H1 (cell line): ENCODE measurements around the gene LMAN1. TPM values are rescaled to one million over a fixed set of nuclear protein-coding genes. Genes with fewer than 3 reads are reported as not detected.

ENCODE experiments used
- CTCF ChIA-PET: fragments of 300-600 bp; sonication (Branson Sonifier 250); formaldehyde crosslinking; loops from one replicate; lab custom pipeline; 2021; ENCODE audit not compliant: partially characterized antibody; lab: Charles Lee
- POLR2A ChIA-PET: fragments of 300-600 bp; sonication (Branson Sonifier 250); formaldehyde crosslinking; loops from one replicate; lab custom pipeline; 2021; ENCODE audit warnings: inconsistent platforms; ENCODE audit not compliant: partially characterized antibody; lab: Charles Lee
- DNase-seq, 2 experiments: peaks; one replicate each; pipeline versions ENCODE4 v3.0.0 to v3.0.0-alpha.2; 2010 to 2022; ENCODE audit warnings: low spot score in 2 of 2, low read depth in 1 of 2, mixed read lengths in 1 of 2
- FAIRE-seq: peaks from 2 replicates; lab custom pipeline; 2011; peaks lifted over from hg19 to GRCh38; lab: Jason Lieb, UNC
- H2AFZ ChIP-seq: 2 replicates; pipeline ENCODE4 v1.8.1; 2012; ENCODE audit warnings: low read length, inconsistent platforms
- H2AK5ac ChIP-seq: 2 replicates; pipeline ENCODE4 v1.6.1; 2013; ENCODE audit warnings: low read depth, low read length
- H2BK120ac ChIP-seq: replicated peaks from 2 replicates; pipeline ENCODE3; 2013; ENCODE audit warnings: low read depth, low read length, inconsistent platforms
- H2BK12ac ChIP-seq: 2 replicates; pipeline ENCODE4 v1.6.1; 2013; ENCODE audit warnings: low read depth, low read length
- H2BK15ac ChIP-seq: 2 replicates; pipeline ENCODE4 v1.6.1; 2013; ENCODE audit warnings: low read length
- H2BK20ac ChIP-seq: 2 replicates; pipeline ENCODE4 v1.6.1; 2013; ENCODE audit warnings: low read length
- H2BK5ac ChIP-seq: 2 replicates; pipeline ENCODE4 v1.6.1; 2013; ENCODE audit warnings: low read depth, low read length
- H3K14ac ChIP-seq: 2 replicates; pipeline ENCODE4 v1.6.1; 2013; ENCODE audit warnings: inconsistent platforms; ENCODE audit not compliant: insufficient read length
- H3K18ac ChIP-seq: 2 replicates; pipeline ENCODE4 v1.6.1; 2013; ENCODE audit warnings: low read length; ENCODE audit errors: extremely low read depth
- H3K23ac ChIP-seq: 2 replicates; pipeline ENCODE4 v1.6.1; 2013; ENCODE audit warnings: inconsistent platforms; ENCODE audit not compliant: insufficient read length
- H3K23me2 ChIP-seq: 2 replicates; pipeline ENCODE4 v1.6.1; 2013; ENCODE audit warnings: low read depth, low read length
- H3K27ac ChIP-seq: 2 replicates; pipeline ENCODE4 v1.6.1; 2011; ENCODE audit warnings: low read depth, low read length, inconsistent platforms
- H3K27me3 ChIP-seq, 4 experiments: replicated peaks in 1 of 4; 1 replicate in 1 of 4; 2 replicates in 3 of 4; pipeline versions ENCODE4 v1.6.1 to v1.8.1; 2011 to 2013; ENCODE audit warnings: low read length in 3 of 4, mild to moderate bottlenecking in 3 of 4, inconsistent platforms in 2 of 4, mixed read lengths in 2 of 4, moderate library complexity in 1 of 4; ENCODE audit not compliant: control insufficient read depth in 3 of 4, insufficient read depth in 3 of 4; ENCODE audit errors: extremely low read depth in 1 of 4
- H3K36me3 ChIP-seq, 4 experiments: 2 replicates each; pipeline versions ENCODE4 v1.6.1 to v1.8.1; 2011 to 2013; ENCODE audit warnings: mild to moderate bottlenecking in 4 of 4, low read length in 3 of 4, moderate library complexity in 2 of 4, control low read depth in 1 of 4, inconsistent platforms in 1 of 4; ENCODE audit not compliant: insufficient read depth in 4 of 4, control insufficient read depth in 2 of 4
- H3K4ac ChIP-seq: replicated peaks from 2 replicates; pipeline ENCODE3; 2013; ENCODE audit warnings: low read length, low read depth, mixed read lengths, inconsistent platforms; ENCODE audit not compliant: insufficient read length
- H3K4me1 ChIP-seq, 4 experiments: replicated peaks in 1 of 4; 1 replicate in 1 of 4; 2 replicates in 3 of 4; pipeline versions ENCODE4 v1.6.1 to v1.8.1; 2011 to 2013; ENCODE audit warnings: low read length in 3 of 4, inconsistent platforms in 2 of 4, mixed read lengths in 1 of 4; ENCODE audit not compliant: insufficient read depth in 4 of 4, control insufficient read depth in 3 of 4
- H3K4me2 ChIP-seq, 2 experiments: 2 replicates each; pipeline versions ENCODE4 v1.6.1 to v1.8.1; 2011 to 2013; ENCODE audit warnings: low read depth in 2 of 2, low read length in 2 of 2, control low read depth in 1 of 2, inconsistent platforms in 1 of 2, mild to moderate bottlenecking in 1 of 2; ENCODE audit not compliant: insufficient read depth in 1 of 2
- H3K4me3 ChIP-seq, 4 experiments: fragments of 200-600, 300-600 bp in 1 of 4; sonication (generic), shearing (Covaris generic), sonication (Bioruptor Twin) in 1 of 4; 2 replicates each; pipeline versions ENCODE4 v1.5.1 to v1.8.1; 2011 to 2016; ENCODE audit warnings: low read length in 4 of 4, low read depth in 3 of 4, control low read depth in 2 of 4, inconsistent platforms in 2 of 4, mild to moderate bottlenecking in 2 of 4, mixed read lengths in 1 of 4, moderate library complexity in 1 of 4; ENCODE audit not compliant: insufficient read depth in 2 of 4; ENCODE audit errors: extremely low read depth in 1 of 4
- H3K56ac ChIP-seq: replicated peaks from 2 replicates; pipeline ENCODE3; 2013; ENCODE audit warnings: low read depth, mild to moderate bottlenecking, mixed read lengths, low read length, inconsistent platforms; ENCODE audit not compliant: insufficient read length
- H3K79me1 ChIP-seq: 2 replicates; pipeline ENCODE4 v1.6.1; 2013; ENCODE audit warnings: low read depth, low read length, control low read depth
- H3K79me2 ChIP-seq, 2 experiments: 2 replicates each; pipeline versions ENCODE4 v1.6.1 to v1.8.1; 2012 to 2013; ENCODE audit warnings: low read length in 2 of 2, mild to moderate bottlenecking in 2 of 2, inconsistent platforms in 1 of 2; ENCODE audit not compliant: insufficient read depth in 2 of 2, control insufficient read depth in 1 of 2
- H3K9ac ChIP-seq, 4 experiments: replicated peaks in 1 of 4; 1 replicate in 1 of 4; 2 replicates in 3 of 4; pipeline versions ENCODE4 v1.6.1 to v1.8.1; 2011 to 2013; ENCODE audit warnings: low read depth in 3 of 4, low read length in 3 of 4, control low read depth in 2 of 4, mild to moderate bottlenecking in 2 of 4, moderate library complexity in 2 of 4, inconsistent platforms in 1 of 4; ENCODE audit errors: extremely low read depth in 1 of 4
- H3K9me3 ChIP-seq, 2 experiments: 2 replicates each; pipeline versions ENCODE4 v1.6.1 to v1.8.1; 2012 to 2013; ENCODE audit warnings: mild to moderate bottlenecking in 2 of 2, moderate library complexity in 2 of 2, control low read depth in 1 of 2, inconsistent platforms in 1 of 2, low read depth in 1 of 2, low read length in 1 of 2, mixed read lengths in 1 of 2; ENCODE audit not compliant: insufficient read depth in 2 of 2
- H4K20me1 ChIP-seq, 2 experiments: replicated peaks in 1 of 2; 2 replicates each; pipeline versions ENCODE3 to v1.8.1; 2011 to 2013; ENCODE audit warnings: inconsistent platforms in 2 of 2, low read length in 2 of 2, mild to moderate bottlenecking in 1 of 2; ENCODE audit not compliant: insufficient read depth in 2 of 2, control insufficient read depth in 1 of 2
- H4K5ac ChIP-seq: 2 replicates; pipeline ENCODE4 v1.6.1; 2013; ENCODE audit warnings: low read length, low read depth, mixed read lengths, inconsistent platforms; ENCODE audit not compliant: insufficient read length
- H4K8ac ChIP-seq: 2 replicates; pipeline ENCODE4 v1.8.0; 2013; ENCODE audit warnings: mild to moderate bottlenecking, moderate library complexity, low read length, inconsistent platforms; ENCODE audit not compliant: insufficient read depth; ENCODE audit errors: extremely low read depth
- H4K91ac ChIP-seq: replicated peaks from 2 replicates; pipeline ENCODE3; 2013; ENCODE audit warnings: low read length, mixed read lengths, inconsistent platforms; ENCODE audit not compliant: insufficient read length
- CTBP2 ChIP-seq: IDR thresholded peaks from 2 replicates; pipeline ENCODE4 v1.7.0; 2011; ENCODE audit warnings: borderline replicate concordance, mild to moderate bottlenecking, moderate library complexity, mixed read lengths, low read length; ENCODE audit not compliant: insufficient read depth, insufficient read length
- CTCF ChIP-seq, 3 experiments: IDR thresholded peaks; 1 replicate in 2 of 3; 2 replicates in 1 of 3; pipeline versions ENCODE4 v1.5.1 to v1.6.1; 2011; ENCODE audit warnings: low read length in 3 of 3, mild to moderate bottlenecking in 3 of 3, inconsistent platforms in 2 of 3, low read depth in 1 of 3, moderate library complexity in 1 of 3; ENCODE audit not compliant: insufficient read depth in 1 of 3; ENCODE audit errors: control extremely low read depth in 1 of 3
- EP300 ChIP-seq, 2 experiments: IDR thresholded peaks; 1 replicate in 1 of 2; 2 replicates in 1 of 2; pipeline ENCODE4 v1.6.1; 2011 to 2012; ENCODE audit warnings: low read depth in 2 of 2, low read length in 2 of 2, mild to moderate bottlenecking in 2 of 2, borderline replicate concordance in 1 of 2, inconsistent platforms in 1 of 2, moderate library complexity in 1 of 2
- EZH2 ChIP-seq: fragments of 200-600 bp; sonication (generic); IDR thresholded peaks from 2 replicates; pipeline ENCODE4 v1.7.1; 2012; ENCODE audit warnings: low read depth, mild to moderate bottlenecking, moderate library complexity, low read length, inconsistent platforms; ENCODE audit not compliant: severe bottlenecking
- KDM4A ChIP-seq: IDR thresholded peaks from one replicate; pipeline ENCODE4 v1.7.1; 2012; ENCODE audit warnings: low read depth, mild to moderate bottlenecking, moderate library complexity, low read length, inconsistent platforms; ENCODE audit not compliant: severe bottlenecking
- SIX5 ChIP-seq: IDR thresholded peaks from 2 replicates; pipeline ENCODE4 v1.6.1; 2011; ENCODE audit warnings: mild to moderate bottlenecking, low read depth, low read length
- TAF1 ChIP-seq: IDR thresholded peaks from 2 replicates; pipeline ENCODE4 v1.6.1; 2011; ENCODE audit warnings: mild to moderate bottlenecking, low read depth, low read length
- TEAD4 ChIP-seq: IDR thresholded peaks from 2 replicates; pipeline ENCODE4 v1.6.1; 2012; ENCODE audit warnings: low read depth, low read length, inconsistent platforms, mixed read lengths
- ZNF274 ChIP-seq: IDR thresholded peaks from 2 replicates; pipeline ENCODE4 v1.7.0; 2012; ENCODE audit warnings: low read length, borderline replicate concordance; ENCODE audit errors: extremely low read depth
- WGBS, 2 experiments: shearing (Covaris generic) in 1 of 2; methylation state at CpG; one replicate each; pipeline versions ENCODE4 v1.1.6 to v1.1.7; 2013 to 2015; ENCODE audit warnings: low lambda C conversion rate in 2 of 2, mixed read lengths in 2 of 2, inconsistent platforms in 1 of 2, low coverage in 1 of 2, missing lambda C conversion rate in 1 of 2; ENCODE audit not compliant: insufficient replicate concordance in 2 of 2, insufficient coverage in 1 of 2, insufficient read length in 1 of 2; ENCODE audit errors: extremely low coverage in 1 of 2, missing lambda C conversion rate in 1 of 2; 5-methylcytosine and 5-hydroxymethylcytosine counted together
- polyA plus RNA-seq, 7 experiments: library from polyadenylated mRNA; depleted of rRNA in 3 of 7; stranded (reverse) in 5 of 7; unstranded in 2 of 7; fragments of >200 nt in 5 of 7; fragments of 200-250 nt in 2 of 7; gene quantifications; 1 replicate in 5 of 7; 2 replicates in 1 of 7; 4 replicates in 1 of 7; pipeline versions ENCODE4 v1.2.1 to v1.2.3, GENCODE V29; 2011 to 2013; ENCODE audit warnings: missing spikeins in 2 of 7, mixed read lengths in 2 of 7
- total RNA-seq: library from RNA; stranded (reverse); fragmentation: NEBNext Ultra II Directional; extraction: Animal tissue kit (Norgen Biotek cat#: 25700); gene quantifications from 2 replicates; pipeline ENCODE4 v1.2.1, GENCODE V29; 2021
- TF ChIP-seq, protein P1 (sequence below): IDR thresholded peaks from 2 replicates; pipeline ENCODE4 v1.6.1; 2012; ENCODE audit warnings: inconsistent platforms

Gene LMAN1
- total and polyA plus RNA-seq, 2 of the 8 experiments (the other 6 are each of a cell fraction or from before 2014, with no cell fraction given) = 20.3 to 73.6 TPM

- H4K91ac ChIP-seq = no peak overlapping the region
- ChIA-PET POLR2A (interaction anchor here (0.7 kb wide), 1 partner anchor 11 kb away, joined by 3 read pairs; no protein-coding TSS in a partner anchor), CTCF (interaction anchor here (1.0 to 4.8 kb wide), 5 partner anchors 7 to 90 kb away, joined by 3 to 70 read pairs (median 6); partner anchors contain the start of gene CPLX4)
- H2BK12ac ChIP-seq = no peak overlapping the region
- peaks cover 2% of the 10 kb centered on the region; the same call in 1 of the 2 replicates for H3K23me2 ChIP-seq
- WGBS, 2 experiments = 85% methylated on average over 7 of the region's 7 CpGs; no CpG with 5 or more reads in 1 of the 2 experiments
- no peak for DNase-seq
- H2AFZ ChIP-seq = no peak overlapping the region
- H3K4me3 ChIP-seq = no peak overlapping the region
- no peak overlapping the region for H3K27ac ChIP-seq
- no peak overlapping the region for H3K14ac ChIP-seq
- no peak overlapping the region for H3K4me2 ChIP-seq
- H3K79me1 ChIP-seq = no peaks in the 10 kb centered on the region
- no peak for FAIRE-seq
- H3K9ac ChIP-seq = no peak overlapping the region
- no peak overlapping the region for H3K4ac ChIP-seq
- no peak overlapping the region for H4K5ac ChIP-seq
- no peaks in the 10 kb centered on the region for H4K20me1 ChIP-seq
- H2BK5ac ChIP-seq = no peak overlapping the region
- H3K56ac ChIP-seq = no peak overlapping the region
- H3K9me3 ChIP-seq = no peaks in the 10 kb centered on the region
- no peaks in the 10 kb centered on the region; a peak in 1 of 7 replicates for H3K4me1 ChIP-seq
- H2BK15ac ChIP-seq = no peak overlapping the region
- H2BK120ac ChIP-seq = no peak overlapping the region
- H3K18ac ChIP-seq = no peak overlapping the region
- no peaks in the 10 kb centered on the region for H3K36me3 ChIP-seq
- H2AK5ac ChIP-seq = no peak overlapping the region
- H2BK20ac ChIP-seq = no peak overlapping the region
- H4K8ac ChIP-seq = no peak overlapping the region
- H3K23ac ChIP-seq = no peak overlapping the region
- peaks cover 0 to 13% (median 4%) of the 10 kb centered on the region in 4 experiments; a peak in 5 of 7 replicates for H3K27me3 ChIP-seq
- no peaks in the 10 kb centered on the region for H3K79me2 ChIP-seq
- TF ChIP-seq SIX5 = no peak
- no peak for TF ChIP-seq TEAD4
- TF ChIP-seq CTBP2 = no peak
- no peak for TF ChIP-seq KDM4A
- TF ChIP-seq, protein P1, sequence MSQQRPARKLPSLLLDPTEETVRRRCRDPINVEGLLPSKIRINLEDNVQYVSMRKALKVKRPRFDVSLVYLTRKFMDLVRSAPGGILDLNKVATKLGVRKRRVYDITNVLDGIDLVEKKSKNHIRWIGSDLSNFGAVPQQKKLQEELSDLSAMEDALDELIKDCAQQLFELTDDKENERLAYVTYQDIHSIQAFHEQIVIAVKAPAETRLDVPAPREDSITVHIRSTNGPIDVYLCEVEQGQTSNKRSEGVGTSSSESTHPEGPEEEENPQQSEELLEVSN = no peak
- no peak for TF ChIP-seq CTCF (IDR thresholded peaks at IDR 0.05; ENCODE audit: control extremely low read depth in 1 of 3, insufficient read depth in 1 of 3, low read depth in 1 of 3, low read length in 3 of 3)
- TF ChIP-seq EZH2 = no peak
- TF ChIP-seq EP300 (IDR thresholded peaks at IDR 0.05; ENCODE audit: borderline replicate concordance in 1 of 2, low read depth in 2 of 2, low read length in 2 of 2) = no peak
- TF ChIP-seq ZNF274 = no peak
- TF ChIP-seq TAF1 = no peak
These were observed 47.4 kb downstream of the LMAN1 start for GRCh38 chr18:59311631-59312030.
